GM23338 (cell line): ENCODE measurements around the gene ANKRD44. TPM values are rescaled to one million over a fixed set of nuclear protein-coding genes. Genes with fewer than 3 reads are reported as not detected.

Source experiments
- ATAC-seq: fragments of 200-7000 bp; cut with Tn5 transposase; 3 replicates; pipeline ENCODE4 v1.9.1; 2020
- DNase-seq: peaks from one replicate; pipeline ENCODE4 v3.0.0-alpha.2; 2015; ENCODE audit warnings: low spot score
- H2AFZ ChIP-seq: fragments of 200-600 bp; sonication (generic); 2 replicates; pipeline ENCODE4 v1.8.0; 2016; ENCODE audit warnings: antibody characterized with exemption, mild to moderate bottlenecking, moderate library complexity
- H3F3A ChIP-seq: fragments of 200-600 bp; sonication (generic); replicated peaks from 2 replicates; pipeline ENCODE4 v1.8.0; 2017; ENCODE audit warnings: antibody characterized with exemption, mixed run types, low read depth
- H3K27ac ChIP-seq: fragments of 200-600 bp; sonication (generic); 2 replicates; pipeline ENCODE4 v1.6.1; 2016; ENCODE audit warnings: low read depth
- H3K27me3 ChIP-seq: fragments of 200-600 bp; sonication (generic); 2 replicates; pipeline ENCODE4 v1.8.0; 2016; ENCODE audit warnings: mild to moderate bottlenecking, mixed run types, moderate library complexity; ENCODE audit not compliant: insufficient read depth
- H3K36me3 ChIP-seq: fragments of 200-600 bp; sonication (generic); 2 replicates; pipeline ENCODE4 v1.8.0; 2016; ENCODE audit warnings: mild to moderate bottlenecking; ENCODE audit not compliant: insufficient read depth
- H3K4me1 ChIP-seq: fragments of 200-600 bp; sonication (generic); 2 replicates; pipeline ENCODE4 v1.8.0; 2016; ENCODE audit warnings: mild to moderate bottlenecking, moderate library complexity; ENCODE audit not compliant: insufficient read depth
- H3K4me2 ChIP-seq: fragments of 200-600 bp; sonication (generic); 2 replicates; pipeline ENCODE4 v1.7.1; 2017; ENCODE audit warnings: mixed run types
- H3K4me3 ChIP-seq: fragments of 200-600 bp; sonication (generic); 2 replicates; pipeline ENCODE4 v1.6.1; 2016; ENCODE audit warnings: mixed run types
- H3K79me2 ChIP-seq: fragments of 200-600 bp; sonication (generic); replicated peaks from 2 replicates; pipeline ENCODE4 v1.8.0; 2017; ENCODE audit warnings: mild to moderate bottlenecking; ENCODE audit not compliant: insufficient read depth
- H3K9me2 ChIP-seq: fragments of 200-600 bp; sonication (generic); 2 replicates; pipeline ENCODE4 v1.8.0; 2017; ENCODE audit not compliant: insufficient read depth
- H4K20me1 ChIP-seq: fragments of 200-600 bp; sonication (generic); replicated peaks from 2 replicates; pipeline ENCODE4 v1.8.0; 2017; ENCODE audit warnings: mild to moderate bottlenecking; ENCODE audit not compliant: insufficient read depth
- H3K27ac Mint-ChIP-seq: 2 replicates; pipeline ENCODE4 v1.8.0; 2020; ENCODE audit warnings: inconsistent platforms, mild to moderate bottlenecking, moderate library complexity, mixed read lengths
- H3K27me3 Mint-ChIP-seq: 3 replicates; pipeline ENCODE4 v1.8.0; 2022; ENCODE audit warnings: low read depth, mild to moderate bottlenecking, moderate library complexity, mixed read lengths, inconsistent platforms; ENCODE audit not compliant: insufficient read depth, poor library complexity
- H3K36me3 Mint-ChIP-seq: 3 replicates; pipeline ENCODE4 v1.8.0; 2021; ENCODE audit warnings: low read depth, mild to moderate bottlenecking, inconsistent platforms, moderate library complexity, mixed read lengths
- H3K4me1 Mint-ChIP-seq: 3 replicates; pipeline ENCODE4 v1.8.0; 2020; ENCODE audit warnings: mild to moderate bottlenecking, inconsistent platforms, mixed read lengths
- H3K4me3 Mint-ChIP-seq: 3 replicates; pipeline ENCODE4 v1.8.0; 2021; ENCODE audit warnings: moderate library complexity, mild to moderate bottlenecking, inconsistent platforms, mixed read lengths
- H3K9me3 Mint-ChIP-seq: 3 replicates; pipeline ENCODE4 v1.8.0; 2020; ENCODE audit warnings: moderate library complexity, mild to moderate bottlenecking, inconsistent platforms, mixed read lengths
- CREB1 ChIP-seq: fragments of 250-450 bp; sonication (Bioruptor Pico); IDR thresholded peaks from 2 replicates; pipeline ENCODE4 v1.5.0; 2020; ENCODE audit warnings: low read depth, mild to moderate bottlenecking, moderate library complexity
- CTCF ChIP-seq, 2 experiments: fragments of 200-600 bp in 1 of 2; sonication (generic) in 1 of 2; conservative IDR thresholded peaks; 2 replicates each; pipeline versions ENCODE4 v1.5.1 to v1.6.1; 2016 to 2017; ENCODE audit warnings: antibody characterized with exemption in 2 of 2, low read depth in 2 of 2, mild to moderate bottlenecking in 2 of 2, moderate library complexity in 1 of 2
- ETS1 ChIP-seq: IDR thresholded peaks from 2 replicates; pipeline ENCODE4 v1.6.1; 2016; ENCODE audit warnings: antibody characterized with exemption
- EZH2 ChIP-seq: fragments of 200-600 bp; sonication (generic); IDR thresholded peaks from one replicate; pipeline ENCODE4 v1.8.0; 2017; ENCODE audit warnings: antibody characterized with exemption, mild to moderate bottlenecking, low read depth; ENCODE audit not compliant: unreplicated experiment
- EZH2phosphoT487 ChIP-seq: fragments of 200-600 bp; sonication (generic); IDR thresholded peaks from one replicate; pipeline ENCODE4 v1.8.1; 2018; ENCODE audit warnings: antibody characterized with exemption; ENCODE audit not compliant: unreplicated experiment
- JUNB ChIP-seq: IDR thresholded peaks from one replicate; pipeline ENCODE4 v1.6.1; 2016; ENCODE audit warnings: antibody characterized with exemption; ENCODE audit not compliant: unreplicated experiment
- NANOG ChIP-seq: IDR thresholded peaks from 2 replicates; pipeline ENCODE4 v1.6.1; 2016; ENCODE audit warnings: antibody characterized with exemption, borderline replicate concordance
- POLR2AphosphoS5 ChIP-seq: IDR thresholded peaks from 2 replicates; pipeline ENCODE4 v1.6.1; 2016; ENCODE audit warnings: antibody characterized with exemption, low read depth
- REST ChIP-seq: IDR thresholded peaks from one replicate; pipeline ENCODE4 v1.6.1; 2018; ENCODE audit warnings: antibody characterized with exemption; ENCODE audit not compliant: unreplicated experiment
- STAT1 ChIP-seq: IDR thresholded peaks from one replicate; pipeline ENCODE4 v1.6.1; 2016; ENCODE audit warnings: antibody characterized with exemption; ENCODE audit not compliant: unreplicated experiment
- ZNF114 ChIP-seq: fragments of 250-450 bp; sonication (Bioruptor Pico); IDR thresholded peaks from 2 replicates; pipeline ENCODE4 v1.5.0; 2020; ENCODE audit warnings: mild to moderate bottlenecking, moderate library complexity
- ZNF331 ChIP-seq: fragments of 250-450 bp; sonication (Bioruptor Pico); IDR thresholded peaks from 2 replicates; pipeline ENCODE4 v1.5.0; 2020; ENCODE audit warnings: low read depth, mild to moderate bottlenecking, moderate library complexity
- ZNF462 ChIP-seq: fragments of 250-450 bp; sonication (Bioruptor Pico); IDR thresholded peaks from 2 replicates; pipeline ENCODE4 v1.5.0; 2020; ENCODE audit warnings: mild to moderate bottlenecking, moderate library complexity
- polyA plus RNA-seq: library from polyadenylated mRNA; unstranded; fragments of >200 nt; fragmentation: Nextera tagmentation; extraction: Ambion mirVana; gene quantifications from 2 replicates; pipeline ENCODE4 v1.2.1, GENCODE V29; 2016
- total RNA-seq: library from RNA; depleted of rRNA; stranded (reverse); fragments of >200 nt; shearing (Covaris generic); gene quantifications from 2 replicates; pipeline ENCODE4 v1.2.3, GENCODE V29; 2014

ANKRD44 gene
- total and polyA plus RNA-seq, 2 experiments from 2014 or later = 0.44 to 0.56 TPM

DNA sequence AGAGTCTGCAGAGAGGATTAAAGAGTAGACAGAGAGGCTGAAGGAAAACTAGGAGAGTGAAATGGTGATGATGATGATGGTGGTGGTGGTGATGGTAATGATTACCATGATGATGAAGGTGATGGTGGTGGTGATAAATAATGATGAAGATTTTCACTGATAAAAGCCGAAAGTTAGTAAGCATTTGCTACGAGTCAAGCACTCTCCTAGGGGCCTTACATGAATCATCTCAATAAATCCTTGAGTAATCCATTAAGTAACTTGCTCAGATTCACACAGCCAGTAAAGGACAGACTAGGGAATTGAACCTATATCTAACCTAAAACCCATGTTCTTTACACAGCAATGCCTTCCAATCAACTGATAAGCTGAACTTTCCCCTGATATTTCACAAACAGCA lies 277.4 kb downstream of the ANKRD44 start:
- H3K36me3 Mint-ChIP-seq = no peaks in the 10 kb centered on the region
- no peak for ATAC-seq
- Histone ChIP-seq H3K36me3 (no peaks in the 10 kb centered on the region), H3F3A (no peaks in the 10 kb centered on the region), H4K20me1 (no peaks in the 10 kb centered on the region), H3K9me2 (0 out of 2 replicates have a peak, but pooled peaks cover 8% of the 10 kb centered on the region), H3K4me1 (no peaks in the 10 kb centered on the region), H3K27me3 (no peaks in the 10 kb centered on the region), H2AFZ (no peak overlapping the region), H3K27ac (no peak overlapping the region), H3K4me3 (no peak overlapping the region), H3K4me2 (no peak overlapping the region), H3K79me2 (no peaks in the 10 kb centered on the region)
- peaks cover 2% of the 10 kb centered on the region for H3K27me3 Mint-ChIP-seq
- H3K9me3 Mint-ChIP-seq = no peaks in the 10 kb centered on the region
- no peak for TF ChIP-seq CTCF (conservative IDR thresholded peaks at IDR 0.05; ENCODE audit: low read depth in 2 of 2)
- TF ChIP-seq ZNF114 (CRISPR knock-in tag) = no peak
- no peak for TF ChIP-seq CREB1
- TF ChIP-seq ZNF331 (CRISPR knock-in tag) = no peak
- TF ChIP-seq NANOG = no peak
- TF ChIP-seq POLR2AphosphoS5 = no peak
- no peak for TF ChIP-seq ZNF462
- no peak for TF ChIP-seq REST
- TF ChIP-seq JUNB = no peak
- no peak for TF ChIP-seq EZH2
- TF ChIP-seq ETS1 = no peak
- TF ChIP-seq EZH2phosphoT487 = no peak
- no peak for TF ChIP-seq STAT1
- no peak overlapping the region for H3K27ac Mint-ChIP-seq
- H3K4me1 Mint-ChIP-seq = no peaks in the 10 kb centered on the region
- DNase-seq = no peak
- no peak overlapping the region for H3K4me3 Mint-ChIP-seq
